GM19324 (cell line): ENCODE results near the gene RNF151.
"Not testable (repeated sequence)": the region's sequence is repeated elsewhere in the genome, so short reads cannot be mapped to it uniquely, and the experiment has no call there.

Experiments
- ATAC-seq: cut with Tn5 transposase; IDR thresholded peaks from one replicate; pipeline ENCODE4 v1.9.1; 2021; ENCODE audit warnings: mild to moderate bottlenecking, moderate library complexity; ENCODE audit not compliant: unreplicated experiment, low FRiP score

Gene RNF151, protein sequence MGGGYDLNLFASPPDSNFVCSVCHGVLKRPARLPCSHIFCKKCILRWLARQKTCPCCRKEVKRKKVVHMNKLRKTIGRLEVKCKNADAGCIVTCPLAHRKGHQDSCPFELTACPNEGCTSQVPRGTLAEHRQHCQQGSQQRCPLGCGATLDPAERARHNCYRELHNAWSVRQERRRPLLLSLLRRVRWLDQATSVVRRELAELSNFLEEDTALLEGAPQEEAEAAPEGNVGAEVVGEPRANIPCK

DNA sequence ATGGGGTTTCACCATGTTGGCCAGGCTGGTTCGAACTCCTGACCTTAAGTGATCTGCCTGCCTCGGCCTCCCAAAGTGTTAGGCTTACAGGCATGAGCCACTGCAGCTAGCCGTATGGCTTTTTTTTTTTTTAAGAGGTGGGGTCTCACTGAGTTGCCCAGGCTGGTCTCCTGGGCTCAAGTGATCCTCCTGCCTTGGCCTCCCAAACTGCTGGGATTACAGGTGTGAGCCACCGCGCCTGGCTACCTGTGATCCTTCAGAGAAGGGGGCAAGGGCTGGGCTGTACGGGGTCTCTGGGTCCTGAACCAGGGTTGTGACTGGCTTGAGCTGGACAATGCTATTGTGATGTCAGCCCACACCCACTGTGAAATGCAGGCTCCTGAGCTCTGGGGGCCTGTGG, at the start of gene RNF151:
Gene RNF151 (plus strand): TSS at position 397 of the 400 bp plus-strand sequence. CDS start 26 bp downstream, outside the sequence.
- ATAC-seq, result no peak

GRCh38 chr16:1917056-1917664, 49.5 kb upstream of the RNF151 start:
- ATAC-seq, result no peak

- no peak for ATAC-seq
Observed at GRCh38 chr16:1917665-1918350, 48.8 kb upstream of the RNF151 start.

DNA sequence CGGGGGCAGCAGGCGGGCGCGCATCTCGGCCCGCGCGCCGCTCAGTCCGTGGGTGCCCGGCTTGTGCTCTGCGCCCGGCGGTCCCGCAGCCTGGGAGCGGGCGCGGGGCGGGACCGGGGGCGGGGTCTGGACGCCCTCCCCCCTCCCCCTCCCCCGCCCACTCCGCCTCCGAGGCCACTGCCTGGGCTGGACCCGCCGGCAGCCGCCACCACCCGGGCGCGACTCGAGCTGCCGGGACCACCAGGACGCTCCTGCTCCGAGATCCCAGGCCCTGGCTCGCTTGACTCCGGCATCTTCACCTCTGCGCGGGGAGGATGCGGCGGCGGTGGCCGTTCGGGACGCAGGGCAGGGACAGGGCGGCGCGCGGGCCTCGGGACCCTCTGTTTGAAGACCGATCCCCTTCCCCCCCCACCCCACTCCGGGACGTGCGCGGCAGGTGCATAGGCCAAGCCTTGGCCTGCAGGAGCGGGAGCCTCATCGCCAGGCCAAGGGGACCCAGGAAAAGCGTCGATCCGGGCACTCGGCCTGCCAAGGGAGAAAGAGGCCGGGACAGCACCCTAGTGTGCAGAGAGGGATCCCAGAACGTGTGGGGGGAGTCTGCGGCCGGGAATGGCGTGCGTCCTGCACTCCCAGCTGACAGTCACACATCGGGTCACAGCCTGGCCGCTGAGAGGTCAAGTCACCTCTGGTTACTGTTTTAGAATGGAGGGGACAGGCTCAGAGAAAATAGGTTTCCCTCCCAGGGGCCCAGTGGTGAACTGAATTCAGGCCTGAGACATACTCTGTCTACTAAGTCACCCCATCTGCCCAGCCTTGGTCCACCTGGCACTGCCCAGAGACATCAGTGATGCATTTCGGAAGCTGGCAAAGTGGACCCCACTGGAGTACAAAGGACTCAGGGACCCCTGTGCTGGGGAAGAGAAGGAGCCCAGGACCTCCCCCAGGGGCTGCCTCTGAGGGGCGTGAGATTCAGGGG, 48.0 kb upstream of the RNF151 start, which contains the start of gene HS3ST6:
Gene HS3ST6 (minus strand): TSS at position 65 of the 976 bp plus-strand sequence. CDS start 92 bp downstream, outside the sequence.
- no peak for ATAC-seq

- ATAC-seq, result no peak
Observed at GRCh38 chr16:1919327-1919998, 47.2 kb upstream of the RNF151 start.

GRCh38 chr16:1920122-1920521, 46.5 kb upstream of the RNF151 start:
- ATAC-seq, result not testable (repeated sequence)

DNA sequence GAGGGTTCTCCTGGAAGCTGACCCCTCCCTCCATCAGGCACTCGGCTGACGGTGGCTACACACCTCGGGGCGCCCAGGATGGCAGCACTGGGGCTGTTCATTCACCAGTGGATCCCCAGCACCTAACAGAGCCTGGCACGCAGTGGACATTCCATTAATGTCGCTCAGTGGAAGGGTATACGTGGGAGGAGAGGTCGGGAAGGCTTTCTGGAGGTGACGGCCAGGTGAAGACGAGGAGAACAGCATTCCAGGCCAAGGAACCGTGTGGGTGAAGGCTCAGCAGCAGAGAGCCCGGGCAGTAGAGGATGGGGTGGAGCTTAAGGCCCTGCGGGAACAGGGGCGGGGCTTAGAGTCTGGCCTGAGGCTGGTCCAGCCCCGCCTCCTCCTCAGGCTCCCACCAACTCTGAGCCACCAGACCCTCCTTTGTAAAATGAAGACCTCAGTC, 45.9 kb upstream of the RNF151 start:
- no peak for ATAC-seq

DNA sequence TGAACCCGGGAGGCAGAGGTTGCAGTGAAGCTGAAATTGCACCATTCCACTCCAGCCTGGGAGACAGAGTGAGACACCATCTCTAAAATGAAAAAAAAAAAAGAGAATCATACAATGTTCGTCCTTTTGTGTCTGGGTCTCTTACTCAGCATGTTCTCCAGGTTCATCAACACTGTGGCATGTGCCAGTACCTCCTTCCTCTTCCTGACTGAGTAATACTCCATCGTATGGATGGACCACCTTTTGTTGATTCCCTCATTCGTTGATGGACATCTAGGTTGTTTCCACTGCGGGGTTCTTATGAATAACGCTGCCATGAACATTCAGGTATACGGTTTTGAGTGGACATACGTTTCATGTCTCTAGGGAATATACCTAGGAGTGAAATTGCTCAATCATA, 44.3 kb upstream of the RNF151 start:
- ATAC-seq, result no peak

GRCh38 chr16:1923299-1924034, 43.2 kb upstream of the RNF151 start:
- ATAC-seq, result no peak

DNA sequence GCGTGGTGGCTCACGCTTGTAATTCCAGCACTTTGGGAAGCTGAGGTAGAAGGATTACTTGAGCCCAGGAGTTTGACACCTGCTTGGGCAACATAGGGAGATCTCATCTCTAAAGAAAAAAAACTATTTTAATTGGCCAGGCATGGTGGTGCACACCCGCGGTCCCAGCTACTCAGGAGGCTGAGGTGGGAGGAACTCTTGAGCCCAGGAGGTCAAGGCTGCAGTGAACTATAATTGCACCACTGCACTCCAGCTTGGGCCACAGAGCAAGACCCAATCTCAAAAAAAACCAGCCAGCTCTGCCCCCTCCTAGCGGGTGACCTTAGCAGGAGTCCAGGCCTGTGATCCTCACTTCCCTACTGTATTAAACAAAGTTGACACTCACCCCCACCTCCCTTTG, 42.6 kb upstream of the RNF151 start:
- ATAC-seq, result no peak

- no peak for ATAC-seq
Observed at GRCh38 chr16:1926271-1926670, 40.4 kb upstream of the RNF151 start.

GRCh38 chr16:1929105-1929504, 37.6 kb upstream of the RNF151 start:
- ATAC-seq, result no peak

DNA sequence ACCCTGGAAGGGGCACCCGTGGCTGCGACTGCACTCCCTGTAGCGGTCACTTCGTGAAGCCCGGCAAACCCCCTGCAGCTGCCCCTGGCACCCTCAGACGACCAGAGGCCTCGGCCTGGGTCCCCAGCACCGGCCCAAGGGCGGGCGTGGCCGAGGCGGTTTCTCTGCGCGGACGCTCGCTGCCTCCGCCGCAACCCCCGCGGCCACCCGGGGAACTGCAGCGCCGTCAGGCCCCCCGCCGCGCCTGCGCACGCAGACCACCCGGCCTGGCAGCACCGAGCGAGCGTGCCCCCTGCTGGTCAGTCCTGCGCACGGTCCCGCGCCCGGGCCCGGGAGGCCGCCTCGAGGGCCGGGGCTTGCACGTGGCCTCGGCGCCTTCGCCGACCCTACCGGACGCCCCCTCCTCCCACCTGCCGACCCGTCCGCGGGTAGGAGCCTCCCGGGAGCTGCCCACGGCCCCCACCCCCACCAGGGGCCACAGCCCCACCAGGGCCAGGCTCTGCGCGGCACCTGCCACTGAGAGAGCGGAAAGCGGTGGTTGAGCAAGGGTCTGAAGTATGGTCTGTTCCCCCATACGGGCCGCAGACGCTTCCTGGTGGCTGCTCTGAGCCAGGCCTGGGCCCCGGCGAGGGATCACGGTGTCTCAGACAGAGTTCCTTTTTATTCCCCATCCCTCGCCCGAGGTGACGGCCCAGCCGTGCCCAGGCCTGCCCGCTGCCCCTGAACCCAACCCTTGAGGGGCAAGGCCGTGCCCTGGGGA, 36.9 kb upstream of the RNF151 start:
- ATAC-seq, result peak; percentile 90

GRCh38 chr16:1930338-1930720, 36.3 kb upstream of the RNF151 start:
- no peak for ATAC-seq

GRCh38 chr16:1932050-1933028, 34.3 kb upstream of the RNF151 start:
- no peak for ATAC-seq

GRCh38 chr16:1933097-1933661, 33.5 kb upstream of the RNF151 start:
- ATAC-seq, result no peak

DNA sequence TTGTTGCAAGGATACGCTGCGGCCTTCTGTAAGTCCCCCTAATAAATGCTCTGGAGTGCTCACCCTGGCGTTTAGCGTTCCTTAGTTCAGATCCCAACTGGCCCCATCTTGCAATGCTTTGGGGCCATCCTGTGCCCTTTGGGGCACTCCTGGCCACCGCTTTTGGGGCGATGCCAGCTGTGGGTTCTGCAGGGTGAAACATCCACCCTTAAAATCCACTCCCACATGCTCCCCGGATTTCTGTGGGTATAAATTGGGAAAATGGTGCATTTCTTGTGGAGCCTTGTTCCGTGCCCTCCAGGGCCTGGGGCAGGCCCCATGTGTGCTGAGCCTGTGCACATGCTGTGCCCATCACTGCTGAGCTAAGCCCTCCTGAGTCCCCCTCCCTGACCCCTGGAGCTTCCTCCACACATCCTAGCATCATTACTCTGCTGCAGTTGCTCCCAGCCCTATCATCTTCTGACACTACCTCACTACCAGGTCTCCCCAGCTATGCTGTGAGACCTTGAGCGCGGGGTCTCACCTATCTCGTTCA, 29.6 kb upstream of the RNF151 start:
- ATAC-seq, result no peak
